Ovary (tissue), 9 donors: ENCODE results near the gene ARMC6. TPM values are rescaled to one million over a fixed set of nuclear protein-coding genes. Genes with fewer than 3 reads are reported as not detected.

ENCODE experiments used
- DNase-seq, 5 donors: peaks; one replicate each; pipeline ENCODE4 v3.0.0-alpha.2; 2019 to 2020
- H3K27ac ChIP-seq, 2 donors: fragments of 200-600 bp; one replicate each; pipeline versions ENCODE4 v1.5.1 to v1.8.0; 2019 to 2022
- H3K27me3 ChIP-seq: fragments of 200-600 bp; one replicate; pipeline ENCODE4 v1.8.0; 2022
- H3K36me3 ChIP-seq: fragments of 200-600 bp; sonication (generic); one replicate; pipeline ENCODE4 v1.5.1; 2019
- H3K4me1 ChIP-seq: one replicate; pipeline ENCODE4 v1.8.1; 2013; ENCODE audit warnings: mild to moderate bottlenecking, moderate library complexity; ENCODE audit not compliant: insufficient read depth
- H3K4me3 ChIP-seq: fragments of 200-600 bp; sonication (generic); one replicate; pipeline ENCODE4 v1.5.1; 2017
- H3K9me3 ChIP-seq, 2 donors: fragments of 200-600 bp in 1 of 2; sonication (generic) in 1 of 2; one replicate each; pipeline versions ENCODE4 v1.5.1 to v1.8.1; 2013 to 2019; ENCODE audit warnings: mild to moderate bottlenecking in 1 of 2, moderate library complexity in 1 of 2
- EP300 ChIP-seq: sonication (generic); formaldehyde crosslinking; IDR thresholded peaks from one replicate; pipeline ENCODE4 v1.6.1; 2017; ENCODE audit warnings: antibody characterized with exemption
- POLR2A ChIP-seq: fragments of 450-650 bp; IDR thresholded peaks from one replicate; pipeline ENCODE4 v1.6.1; 2017; ENCODE audit warnings: antibody characterized with exemption, mild to moderate bottlenecking, moderate library complexity
- WGBS, 3 donors: extraction: QIAGEN DNeasy Blood & Tissue Kit in 1 of 3; methylation state at CpG; one replicate each; pipeline versions ENCODE4 v1.1.5 to v1.1.7; 2013 to 2017; 5-methylcytosine and 5-hydroxymethylcytosine counted together
- intact Hi-C, 4 donors: fragments of 100-400 bp; cut with DNase I; formaldehyde crosslinking; loops; one replicate each; pipeline versions ENCODE4 v1.11.0 to v1.15.1; 2022 to 2023
- polyA plus RNA-seq, 2 donors: library from polyadenylated mRNA; stranded (reverse); fragments of 200-250 nt in 1 of 2; fragments of 350-450 nt in 1 of 2; fragmentation: Illumina TruSeq in 1 of 2; extraction: RNeasy Lipid Tissue Mini Kit (QIAGEN cat#74804) in 1 of 2; gene quantifications; one replicate each; pipeline ENCODE4 v1.2.3, GENCODE V29; 2013 to 2014
- total RNA-seq, 7 donors: library from RNA; depleted of rRNA in 2 of 7; stranded (reverse); fragments of >200 nt in 2 of 7; fragmentation: NEBNext Ultra II Directional in 3 of 7; extraction: Animal tissue kit (Norgen Biotek cat#: 25700) in 3 of 7; gene quantifications; one replicate each; pipeline versions ENCODE4 v1.1.0 to v1.2.4, GENCODE V29; 2016 to 2023
- TF ChIP-seq, protein P1 (sequence below), 3 donors: fragments of 450-650 bp in 2 of 3; fragments of 200-600 bp in 1 of 3; IDR thresholded peaks; one replicate each; pipeline versions ENCODE4 v1.5.1 to v1.8.0; 2016 to 2022; ENCODE audit warnings: antibody characterized with exemption in 3 of 3, mild to moderate bottlenecking in 1 of 3
- donor health status: DM: no; HTN: no; CAD: no; lungs with moderate emphysema.
- donor health status: DM: no; HTN: no; CAD: no.
- donor health status: Bipolar disorder and iron deficiency.
- donor health status: DM: yes; HTN: yes; CAD: no.
- donor health status: DM: no; HTN: no; CAD: no.
- donor health status: DM: yes; HTN: yes; CAD: no.

The ARMC6 gene
- total and polyA plus RNA-seq, 9 donors = 7.0 to 27.5 (median 14.6) TPM

DNA sequence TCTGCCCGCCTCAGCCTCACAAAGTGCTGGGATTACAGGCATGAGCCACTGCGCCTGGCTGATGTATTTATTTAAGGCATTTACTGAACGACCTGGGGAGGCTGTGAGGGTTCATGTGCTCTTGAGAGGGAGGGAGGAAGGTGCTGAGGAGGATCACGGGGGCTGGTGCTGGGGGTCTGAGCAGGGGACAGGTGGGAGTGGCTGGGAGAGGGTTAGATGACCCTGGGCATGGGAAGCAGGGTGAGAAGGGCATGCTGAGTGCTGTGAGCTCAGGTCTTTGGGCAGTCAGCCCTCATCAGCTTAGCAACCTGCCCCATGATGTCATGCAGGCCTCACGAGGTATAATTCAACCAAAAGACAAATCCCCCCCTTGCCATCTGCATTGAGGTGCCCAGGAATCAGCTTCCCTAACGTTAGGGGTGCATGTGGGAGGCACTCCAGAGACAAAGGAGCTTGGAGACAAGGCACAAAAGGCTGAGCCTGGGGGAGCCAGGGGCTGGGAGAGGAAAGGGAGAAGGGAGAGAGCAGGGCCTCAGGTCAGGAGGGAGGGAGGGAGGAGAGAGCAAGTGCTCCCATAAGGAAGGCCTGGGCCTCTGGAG, 36.5 kb upstream of the ARMC6 start:
- no peaks in the 10 kb centered on the region for H3K27me3 ChIP-seq
- peaks cover 3% of the 10 kb centered on the region for H3K4me1 ChIP-seq
- H3K9me3 ChIP-seq = no peaks in the 10 kb centered on the region
- WGBS, 3 donors = 69 to 75% (median 69%) methylated on average over 6 of the region's 6 CpGs
- no peaks in the 10 kb centered on the region for H3K36me3 ChIP-seq
- H3K4me3 ChIP-seq = no peak overlapping the region
- no peak overlapping the region for H3K27ac ChIP-seq
- DNase-seq = no peak
- intact Hi-C loops = no loop called here
- TF ChIP-seq EP300 (no peak), POLR2A (no peak)
- TF ChIP-seq, protein P1, sequence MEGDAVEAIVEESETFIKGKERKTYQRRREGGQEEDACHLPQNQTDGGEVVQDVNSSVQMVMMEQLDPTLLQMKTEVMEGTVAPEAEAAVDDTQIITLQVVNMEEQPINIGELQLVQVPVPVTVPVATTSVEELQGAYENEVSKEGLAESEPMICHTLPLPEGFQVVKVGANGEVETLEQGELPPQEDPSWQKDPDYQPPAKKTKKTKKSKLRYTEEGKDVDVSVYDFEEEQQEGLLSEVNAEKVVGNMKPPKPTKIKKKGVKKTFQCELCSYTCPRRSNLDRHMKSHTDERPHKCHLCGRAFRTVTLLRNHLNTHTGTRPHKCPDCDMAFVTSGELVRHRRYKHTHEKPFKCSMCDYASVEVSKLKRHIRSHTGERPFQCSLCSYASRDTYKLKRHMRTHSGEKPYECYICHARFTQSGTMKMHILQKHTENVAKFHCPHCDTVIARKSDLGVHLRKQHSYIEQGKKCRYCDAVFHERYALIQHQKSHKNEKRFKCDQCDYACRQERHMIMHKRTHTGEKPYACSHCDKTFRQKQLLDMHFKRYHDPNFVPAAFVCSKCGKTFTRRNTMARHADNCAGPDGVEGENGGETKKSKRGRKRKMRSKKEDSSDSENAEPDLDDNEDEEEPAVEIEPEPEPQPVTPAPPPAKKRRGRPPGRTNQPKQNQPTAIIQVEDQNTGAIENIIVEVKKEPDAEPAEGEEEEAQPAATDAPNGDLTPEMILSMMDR (IDR thresholded peaks at IDR 0.05) = no peak

DNA sequence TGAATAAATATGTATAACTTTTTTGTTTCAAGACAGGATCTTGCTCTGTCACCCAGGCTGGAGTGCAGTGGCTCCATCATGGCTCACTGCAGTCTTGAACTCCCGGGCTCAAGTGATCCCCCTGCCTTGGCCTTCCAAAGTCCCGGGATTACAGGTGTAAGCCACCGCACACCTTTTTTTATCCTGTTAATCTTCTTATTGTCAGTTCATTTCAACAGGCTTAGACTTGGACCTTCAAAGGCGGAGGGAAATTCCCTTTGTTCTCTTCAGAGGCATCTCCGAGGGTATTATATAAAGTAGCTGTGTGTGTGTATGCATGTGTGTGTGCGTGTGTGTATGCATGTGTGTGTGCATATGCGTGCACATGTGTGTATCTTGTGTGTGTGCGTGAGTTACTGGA, 35.1 kb upstream of the ARMC6 start:
- no peaks in the 10 kb centered on the region for H3K9me3 ChIP-seq
- no peaks in the 10 kb centered on the region for H3K27me3 ChIP-seq
- no peak overlapping the region for H3K4me3 ChIP-seq
- H3K36me3 ChIP-seq = no peaks in the 10 kb centered on the region
- intact Hi-C loops = no loop called here
- 93 to 94% (median 93%) methylated on average over 8 of the region's 8 CpGs for WGBS, 3 donors
- peaks cover 3% of the 10 kb centered on the region for H3K4me1 ChIP-seq
- no peak overlapping the region for H3K27ac ChIP-seq
- TF ChIP-seq, protein P1 (IDR thresholded peaks at IDR 0.05) = no peak
- TF ChIP-seq EP300 (no peak), POLR2A (no peak)
- DNase-seq = no peak

DNA sequence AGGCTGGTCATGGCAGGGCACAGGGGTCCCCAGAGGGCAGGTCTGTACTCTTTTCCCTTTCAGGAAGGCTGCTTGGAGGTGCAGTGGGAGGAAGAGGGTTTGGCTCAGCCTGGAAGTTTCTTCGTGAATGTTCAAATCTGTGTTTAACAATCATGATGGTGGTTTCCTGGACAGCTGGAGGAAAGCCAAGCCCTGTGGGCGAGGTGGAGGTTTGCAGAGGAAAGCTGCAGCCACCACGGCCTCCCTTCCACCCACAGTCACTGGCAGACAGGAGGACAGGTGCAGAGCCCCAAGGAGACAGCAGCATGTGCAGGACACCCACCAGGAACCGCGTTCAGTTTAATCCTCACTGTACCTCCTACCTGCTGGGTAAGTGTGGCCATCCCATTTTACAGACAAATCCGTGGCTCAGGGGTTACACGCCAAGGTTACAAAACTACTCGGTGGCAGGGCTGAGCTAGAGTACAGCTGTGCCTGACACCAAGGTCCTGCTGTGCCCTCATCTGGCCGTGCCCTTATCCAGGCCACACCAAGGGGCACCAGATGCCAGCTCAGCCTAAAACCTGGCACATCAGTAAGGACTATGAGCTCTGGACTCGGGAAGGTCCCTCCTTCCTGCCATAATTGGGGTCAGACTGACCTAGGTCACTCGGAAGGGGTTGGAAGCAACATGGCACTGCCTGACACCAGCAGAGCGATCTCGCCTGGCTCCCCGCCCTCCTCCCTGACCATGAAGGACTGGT, 34.2 kb upstream of the ARMC6 start:
- intact Hi-C loops = no loop called here
- H3K27ac ChIP-seq = no peak overlapping the region
- no peak for TF ChIP-seq EP300
- no peak for TF ChIP-seq POLR2A
- TF ChIP-seq, protein P1 (IDR thresholded peaks at IDR 0.05) = no peak
- H3K36me3 ChIP-seq = no peaks in the 10 kb centered on the region
- H3K9me3 ChIP-seq = no peaks in the 10 kb centered on the region
- H3K27me3 ChIP-seq = no peaks in the 10 kb centered on the region
- no peak overlapping the region for H3K4me3 ChIP-seq
- H3K4me1 ChIP-seq = peaks cover 3% of the 10 kb centered on the region
- 56 to 64% (median 61%) methylated on average over 10 to 14 of the region's 14 CpGs for WGBS, 3 donors
- no peak for DNase-seq

DNA sequence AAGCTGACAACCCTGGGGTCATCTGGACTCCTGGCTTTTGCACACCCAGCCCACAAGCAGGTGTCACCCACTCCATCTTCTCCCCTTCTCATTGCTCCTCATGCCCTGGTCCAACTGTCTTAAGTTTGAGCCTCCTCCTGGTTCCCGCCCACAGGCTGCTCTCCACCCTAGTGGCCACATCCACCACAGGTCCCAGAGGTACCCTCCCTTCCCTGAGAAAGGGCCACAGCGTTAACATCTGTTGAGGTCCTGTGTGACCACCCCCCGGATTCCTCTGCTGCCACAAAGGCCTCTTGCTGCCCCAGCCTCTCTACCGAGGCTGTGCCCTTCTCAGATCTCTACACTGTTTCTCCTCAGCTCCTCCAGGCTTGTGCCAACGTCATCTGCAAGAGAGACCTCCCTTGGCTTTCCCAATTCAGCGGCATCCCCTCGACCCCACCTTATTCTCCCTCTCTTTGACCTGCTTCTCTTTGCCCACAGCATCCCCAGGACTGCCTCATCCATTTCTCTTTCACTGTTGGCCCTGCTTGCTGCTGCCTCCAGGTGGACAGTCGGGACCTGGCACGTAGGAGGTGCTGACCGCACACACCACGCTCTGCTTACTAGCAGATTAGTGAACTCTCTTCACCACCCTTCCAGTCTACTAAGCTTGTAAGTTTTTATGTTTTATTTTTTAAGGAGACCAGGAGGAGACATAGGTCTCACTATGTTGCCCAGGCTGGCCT, 33.3 kb upstream of the ARMC6 start:
- H3K9me3 ChIP-seq = no peaks in the 10 kb centered on the region
- DNase-seq = no peak
- TF ChIP-seq POLR2A (no peak), EP300 (no peak)
- TF ChIP-seq, protein P1 (IDR thresholded peaks at IDR 0.05) = no peak
- no peak overlapping the region for H3K27ac ChIP-seq
- H3K4me3 ChIP-seq = no peak overlapping the region
- 67 to 75% (median 68%) methylated on average over 11 of the region's 11 CpGs for WGBS, 3 donors
- intact Hi-C loops = no loop called here
- peaks cover 3% of the 10 kb centered on the region for H3K4me1 ChIP-seq
- no peaks in the 10 kb centered on the region for H3K27me3 ChIP-seq
- H3K36me3 ChIP-seq = no peaks in the 10 kb centered on the region
